ENCODE data around the gene TATDN3. TPM values are rescaled to one million over a fixed set of nuclear protein-coding genes. Genes with fewer than 3 reads are reported as not detected.

Gene TATDN3
- total and polyA plus RNA-seq, 9 of the 15 experiments (the other 6 are each of a cell fraction or from before 2014, with no cell fraction given), result 18.3 to 79.9 (median 28.2) TPM

DNA sequence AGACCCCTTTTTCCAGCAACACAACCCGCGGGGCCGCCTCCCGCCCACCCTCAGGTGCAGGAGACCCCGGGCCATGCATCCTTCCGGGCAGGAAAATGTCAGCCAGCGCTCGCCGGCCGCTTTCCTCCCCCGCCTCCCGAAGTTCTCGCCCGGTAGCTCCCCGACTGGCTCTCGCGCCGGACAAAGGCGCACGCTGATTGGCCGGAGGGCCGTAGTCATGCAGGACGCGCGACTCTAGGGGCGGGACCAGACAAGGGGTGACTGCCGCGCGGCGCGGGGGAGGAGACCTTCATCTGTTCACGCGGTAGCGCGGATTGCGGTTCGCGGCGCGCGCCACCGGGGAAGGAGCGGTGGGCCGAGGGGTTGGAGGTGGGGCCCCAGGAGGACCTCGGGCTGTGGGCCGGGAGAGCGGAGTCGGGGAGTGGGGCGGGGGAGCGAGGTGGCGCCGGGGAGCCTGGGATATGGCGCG lies 66.3 kb downstream of the TATDN3 start, which contains the start of gene FLVCR1 (continued):
- TF ChIP-seq ZNF586 (CRISPR knock-in tag; conservative IDR thresholded peaks at IDR 0.05), result no peak
- no peak for TF ChIP-seq ILK (tag; IDR thresholded peaks at IDR 0.05; ENCODE audit: borderline replicate concordance, low read depth)
- TF ChIP-seq NFIX (CRISPR knock-in tag; IDR thresholded peaks at IDR 0.05; ENCODE audit: low read depth), result no peak
- TF ChIP-seq HES1 (IDR thresholded peaks at IDR 0.05; ENCODE audit: low read depth), result peak; percentile 93
- peak in 1 of 2 experiments; percentile 82; a peak in 2 of 4 replicates for TF ChIP-seq HDAC1 (IDR thresholded peaks at IDR 0.05)
- TF ChIP-seq, protein P1, sequence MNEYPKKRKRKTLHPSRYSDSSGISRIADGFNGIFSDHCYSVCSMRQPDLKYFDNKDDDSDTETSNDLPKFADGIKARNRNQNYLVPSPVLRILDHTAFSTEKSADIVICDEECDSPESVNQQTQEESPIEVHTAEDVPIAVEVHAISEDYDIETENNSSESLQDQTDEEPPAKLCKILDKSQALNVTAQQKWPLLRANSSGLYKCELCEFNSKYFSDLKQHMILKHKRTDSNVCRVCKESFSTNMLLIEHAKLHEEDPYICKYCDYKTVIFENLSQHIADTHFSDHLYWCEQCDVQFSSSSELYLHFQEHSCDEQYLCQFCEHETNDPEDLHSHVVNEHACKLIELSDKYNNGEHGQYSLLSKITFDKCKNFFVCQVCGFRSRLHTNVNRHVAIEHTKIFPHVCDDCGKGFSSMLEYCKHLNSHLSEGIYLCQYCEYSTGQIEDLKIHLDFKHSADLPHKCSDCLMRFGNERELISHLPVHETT (CRISPR knock-in tag; conservative IDR thresholded peaks at IDR 0.05 in 1 of 2, IDR thresholded peaks at IDR 0.05 in 1 of 2), result peak in 1 of 2 experiments; percentile 96; a peak in 2 of 4 replicates
- no peak for TF ChIP-seq GABPB2 (CRISPR knock-in tag; conservative IDR thresholded peaks at IDR 0.05)
- no peak for TF ChIP-seq ZBTB9 (CRISPR knock-in tag; IDR thresholded peaks at IDR 0.05)
- 0 out of 2 replicates have a peak, but pooled peaks have one; percentile 41 for TF ChIP-seq NFIC (IDR thresholded peaks at IDR 0.05)
- TF ChIP-seq PHF21A (IDR thresholded peaks at IDR 0.05; ENCODE audit: borderline replicate concordance, low read depth), result no peak
- no peak for TF ChIP-seq ZNF217 (CRISPR knock-in tag; IDR thresholded peaks at IDR 0.05)
- TF ChIP-seq MTA1 (IDR thresholded peaks at IDR 0.05; ENCODE audit: borderline replicate concordance), result peak; percentile 77; the same call in 1 of the 2 replicates
- TF ChIP-seq EP400 (IDR thresholded peaks at IDR 0.05), result peak; percentile 94
